HEK293 (cell line): ENCODE results near the gene PFN3.

Experiments
- CTCF ChIP-seq: fragments of 450-650 bp; formaldehyde crosslinking; IDR thresholded peaks from 2 replicates; pipeline ENCODE4 v1.5.1; 2016; ENCODE audit warnings: missing biosample characterization, missing genetic modification characterization
- KLF16 ChIP-seq: fragments of 450-650 bp; formaldehyde crosslinking; IDR thresholded peaks from 2 replicates; pipeline ENCODE4 v1.5.1; 2017; ENCODE audit warnings: missing biosample characterization, missing genetic modification characterization
- PRDM1 ChIP-seq: fragments of 450-650 bp; formaldehyde crosslinking; IDR thresholded peaks from 2 replicates; pipeline ENCODE4; 2016; ENCODE audit warnings: missing biosample characterization, missing genetic modification characterization
- YY1 ChIP-seq: fragments of 450-650 bp; formaldehyde crosslinking; IDR thresholded peaks from 2 replicates; pipeline ENCODE4 v1.5.1; 2018; ENCODE audit warnings: missing biosample characterization, missing genetic modification characterization
- ZFP41 ChIP-seq: fragments of 450-650 bp; formaldehyde crosslinking; IDR thresholded peaks from 2 replicates; pipeline ENCODE4 v1.5.1; 2016; ENCODE audit warnings: missing biosample characterization, missing genetic modification characterization, borderline replicate concordance
- ZNF121 ChIP-seq: fragments of 450-650 bp; formaldehyde crosslinking; IDR thresholded peaks from 2 replicates; pipeline ENCODE4 v1.5.1; 2016; ENCODE audit warnings: missing biosample characterization, missing genetic modification characterization
- ZNF2 ChIP-seq: fragments of 450-650 bp; formaldehyde crosslinking; IDR thresholded peaks from 2 replicates; pipeline ENCODE4 v1.5.1; 2016; ENCODE audit warnings: missing biosample characterization, missing genetic modification characterization
- ZNF433 ChIP-seq: fragments of 450-650 bp; formaldehyde crosslinking; IDR thresholded peaks from 2 replicates; pipeline ENCODE4 v1.5.1; 2016; ENCODE audit warnings: missing biosample characterization, missing genetic modification characterization, low read depth
- ZNF530 ChIP-seq: fragments of 450-650 bp; formaldehyde crosslinking; IDR thresholded peaks from 2 replicates; pipeline ENCODE4 v1.5.1; 2016; ENCODE audit warnings: low read depth, missing biosample characterization, missing genetic modification characterization
- ZNF629 ChIP-seq: fragments of 450-650 bp; formaldehyde crosslinking; IDR thresholded peaks from 2 replicates; pipeline ENCODE4 v1.5.1; 2017; ENCODE audit warnings: missing biosample characterization, missing genetic modification characterization
- ZNF76 ChIP-seq: fragments of 450-650 bp; formaldehyde crosslinking; IDR thresholded peaks from 2 replicates; pipeline ENCODE4; 2016; ENCODE audit warnings: low read depth, missing biosample characterization, missing genetic modification characterization, borderline replicate concordance

- TF ChIP-seq CTCF (tag by site-specific recombination) (no peak), PRDM1 (no peak), KLF16 (tag by site-specific recombination) (no peak), ZNF629 (tag by site-specific recombination) (no peak), ZNF2 (tag by site-specific recombination) (no peak), ZNF433 (tag by site-specific recombination) (no peak), ZNF121 (tag by site-specific recombination) (no peak), YY1 (tag by site-specific recombination) (no peak), ZNF76 (no peak), ZFP41 (tag by site-specific recombination) (no peak), ZNF530 (no peak)
Measured at GRCh38 chr5:177367981-177368868, 32.2 kb downstream of the PFN3 start.
